ENCODE results near the gene DPP9. TPM values are rescaled to one million over a fixed set of nuclear protein-coding genes. Genes with fewer than 3 reads are reported as not detected.
"Not testable (repeated sequence)": the region's sequence is repeated elsewhere in the genome, so short reads cannot be mapped to it uniquely, and the experiment has no call there.

Gene DPP9
- total and polyA plus RNA-seq, 2 donors, result 13.6 to 37.3 TPM

DNA sequence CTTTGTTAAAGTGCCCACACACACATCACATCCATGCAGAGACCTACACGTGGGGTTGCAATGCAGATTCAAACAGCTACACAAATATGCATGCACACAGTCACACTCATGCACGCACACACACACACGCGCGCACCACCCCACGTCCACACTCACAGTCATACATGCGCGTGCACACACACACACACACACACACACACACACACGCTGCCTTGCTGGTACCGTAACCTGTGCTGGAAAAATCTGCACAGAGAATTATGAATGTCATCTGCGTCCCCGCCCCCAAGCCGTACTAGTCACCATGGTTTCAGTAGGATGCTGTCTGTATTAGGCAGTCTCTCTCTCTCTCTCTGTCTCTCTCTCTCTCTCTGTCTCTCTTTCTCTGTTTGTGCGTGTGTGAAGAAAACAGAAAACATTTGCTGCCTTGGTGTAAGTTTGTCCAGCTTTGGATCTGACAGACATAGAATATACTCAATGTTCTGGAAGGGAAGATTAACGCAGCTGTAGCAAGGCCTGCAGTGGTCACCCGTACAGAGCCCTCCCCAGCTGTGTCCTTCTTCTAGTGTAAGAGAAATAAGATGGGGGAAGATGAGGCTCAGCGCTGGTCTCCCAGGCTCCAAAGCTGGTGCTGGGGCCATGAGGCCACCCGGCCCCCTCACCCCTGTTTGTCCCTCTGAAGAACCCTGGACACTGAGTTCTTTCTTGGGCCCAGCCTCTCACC, 26.4 kb upstream of the DPP9 start:
- DNase-seq (ENCODE audit: extremely low spot score), result no peak
- Histone ChIP-seq H3K4me1 (ENCODE audit: insufficient read depth) (no peaks in the 10 kb centered on the region), H3K36me3 (ENCODE audit: insufficient read depth) (no peaks in the 10 kb centered on the region), H3K4me3 (ENCODE audit: low read depth, low read length) (no peak overlapping the region), H3K27ac (ENCODE audit: low read depth) (no peak overlapping the region)
- 73% methylated on average over 18 of the region's 18 CpGs for WGBS

GRCh38 chr19:4748589-4748988, 24.9 kb upstream of the DPP9 start:
- H3K4me3 ChIP-seq (ENCODE audit: low read depth, low read length), result no peak overlapping the region

DNA sequence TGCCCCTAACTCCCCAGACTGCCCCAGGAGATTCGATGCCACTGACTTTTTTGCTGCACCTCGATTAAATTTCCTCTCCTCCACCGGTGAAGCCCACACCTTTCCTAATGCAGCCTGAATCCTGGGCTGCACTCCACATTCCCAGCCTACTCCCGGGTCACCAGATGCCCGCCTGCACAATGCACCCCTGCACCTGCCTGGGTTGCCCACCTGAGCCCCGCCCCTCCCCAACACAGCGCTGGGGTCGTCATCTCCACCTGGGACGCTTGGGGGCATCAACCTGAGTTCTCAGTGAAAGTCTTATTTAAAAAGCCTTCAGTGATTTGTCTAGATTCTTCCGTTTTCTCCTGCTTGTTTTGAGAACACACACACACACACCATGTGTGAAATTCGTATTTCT, 24.5 kb upstream of the DPP9 start:
- no peak for DNase-seq (ENCODE audit: extremely low spot score)
- H3K27ac ChIP-seq (ENCODE audit: low read depth), result no peak overlapping the region
- H3K4me1 ChIP-seq (ENCODE audit: insufficient read depth), result no peaks in the 10 kb centered on the region
- 42% methylated on average over 11 of the region's 11 CpGs for WGBS
- no peak overlapping the region for H3K4me3 ChIP-seq (ENCODE audit: low read depth, low read length)
- H3K36me3 ChIP-seq (ENCODE audit: insufficient read depth), result no peaks in the 10 kb centered on the region

More at GRCh38 chr19:4748589-4748988, 24.9 kb upstream of the DPP9 start:
- DNase-seq (ENCODE audit: extremely low spot score), result no peak
- H3K4me1 ChIP-seq (ENCODE audit: insufficient read depth), result no peaks in the 10 kb centered on the region
- 59% methylated on average over 9 of the region's 9 CpGs for WGBS
- H3K27ac ChIP-seq (ENCODE audit: low read depth), result no peak overlapping the region
- H3K36me3 ChIP-seq (ENCODE audit: insufficient read depth), result no peaks in the 10 kb centered on the region

- 75% methylated on average over 8 of the region's 8 CpGs for WGBS
- Histone ChIP-seq H3K36me3 (ENCODE audit: insufficient read depth) (no peaks in the 10 kb centered on the region), H3K4me1 (ENCODE audit: insufficient read depth) (no peaks in the 10 kb centered on the region), H3K27ac (ENCODE audit: low read depth) (no peak overlapping the region), H3K4me3 (ENCODE audit: low read depth, low read length) (no peak overlapping the region)
- DNase-seq (ENCODE audit: extremely low spot score), result no peak
Measured at GRCh38 chr19:4745986-4746385, 22.3 kb upstream of the DPP9 start.

DNA sequence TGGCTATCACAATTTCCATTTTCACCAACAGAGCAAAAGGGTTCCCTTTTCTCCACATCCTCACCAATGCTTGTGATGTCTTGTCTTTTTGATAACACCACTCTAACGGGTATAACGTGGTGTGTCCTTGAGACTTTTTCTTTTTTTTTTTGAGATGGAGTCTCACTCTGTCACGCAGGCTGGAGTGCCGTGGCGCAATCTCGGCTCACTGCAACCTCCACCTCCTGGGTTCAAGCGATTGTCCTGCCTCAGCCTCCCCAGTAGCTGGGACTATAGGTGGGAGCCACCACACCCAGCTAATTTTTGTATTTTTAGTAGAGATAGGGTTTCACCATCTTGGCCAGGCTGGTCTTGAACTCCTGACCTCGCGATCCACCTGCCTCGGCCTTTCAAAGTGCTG, 21.5 kb upstream of the DPP9 start:
- DNase-seq (ENCODE audit: extremely low spot score); H3K36me3 ChIP-seq (ENCODE audit: insufficient read depth); H3K4me1 ChIP-seq (ENCODE audit: insufficient read depth); H3K4me3 ChIP-seq (ENCODE audit: low read depth, low read length); H3K27ac ChIP-seq (ENCODE audit: low read depth): not testable (repeated sequence)
- 75% methylated on average over 10 of the region's 10 CpGs for WGBS

DNA sequence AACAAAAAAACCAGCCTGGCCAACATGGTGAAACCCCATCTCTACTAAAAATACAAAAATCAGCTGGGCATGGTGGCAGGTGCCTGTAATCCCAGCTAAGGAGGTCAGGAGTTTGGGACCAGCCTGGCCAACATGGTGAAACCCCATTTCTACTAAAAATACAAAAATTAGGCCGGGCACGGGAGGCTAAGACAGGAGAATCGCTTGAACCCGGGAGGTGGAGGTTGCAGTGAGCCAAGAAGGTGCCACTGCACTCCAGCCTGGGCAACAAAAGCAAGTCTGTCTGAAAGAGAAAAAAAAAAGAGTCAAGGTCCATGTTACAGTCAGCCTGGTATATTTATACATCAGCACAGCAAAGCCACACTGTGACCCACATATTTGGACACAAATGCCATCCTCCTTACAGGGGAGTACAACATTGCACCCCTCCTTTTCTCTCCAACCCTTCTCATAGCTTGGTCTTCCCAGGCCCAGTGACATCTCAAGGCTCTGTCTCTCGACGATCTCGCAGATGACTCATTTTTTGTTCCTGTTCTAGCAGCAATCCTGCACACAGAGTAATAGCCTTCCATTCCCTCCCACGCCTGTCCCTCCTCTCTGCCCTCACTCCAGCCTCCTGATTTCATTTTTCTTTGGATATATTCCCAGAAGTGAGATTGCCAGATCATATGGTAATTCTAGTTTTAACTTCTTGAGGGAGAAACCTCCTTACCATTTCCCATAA, 21.0 kb upstream of the DPP9 start:
- DNase-seq (ENCODE audit: extremely low spot score), result no peak
- no peak overlapping the region for H3K4me3 ChIP-seq (ENCODE audit: low read depth, low read length)
- no peaks in the 10 kb centered on the region for H3K4me1 ChIP-seq (ENCODE audit: insufficient read depth)
- 44% methylated on average over 8 of the region's 8 CpGs for WGBS
- no peak overlapping the region for H3K27ac ChIP-seq (ENCODE audit: low read depth)
- no peaks in the 10 kb centered on the region for H3K36me3 ChIP-seq (ENCODE audit: insufficient read depth)

DNA sequence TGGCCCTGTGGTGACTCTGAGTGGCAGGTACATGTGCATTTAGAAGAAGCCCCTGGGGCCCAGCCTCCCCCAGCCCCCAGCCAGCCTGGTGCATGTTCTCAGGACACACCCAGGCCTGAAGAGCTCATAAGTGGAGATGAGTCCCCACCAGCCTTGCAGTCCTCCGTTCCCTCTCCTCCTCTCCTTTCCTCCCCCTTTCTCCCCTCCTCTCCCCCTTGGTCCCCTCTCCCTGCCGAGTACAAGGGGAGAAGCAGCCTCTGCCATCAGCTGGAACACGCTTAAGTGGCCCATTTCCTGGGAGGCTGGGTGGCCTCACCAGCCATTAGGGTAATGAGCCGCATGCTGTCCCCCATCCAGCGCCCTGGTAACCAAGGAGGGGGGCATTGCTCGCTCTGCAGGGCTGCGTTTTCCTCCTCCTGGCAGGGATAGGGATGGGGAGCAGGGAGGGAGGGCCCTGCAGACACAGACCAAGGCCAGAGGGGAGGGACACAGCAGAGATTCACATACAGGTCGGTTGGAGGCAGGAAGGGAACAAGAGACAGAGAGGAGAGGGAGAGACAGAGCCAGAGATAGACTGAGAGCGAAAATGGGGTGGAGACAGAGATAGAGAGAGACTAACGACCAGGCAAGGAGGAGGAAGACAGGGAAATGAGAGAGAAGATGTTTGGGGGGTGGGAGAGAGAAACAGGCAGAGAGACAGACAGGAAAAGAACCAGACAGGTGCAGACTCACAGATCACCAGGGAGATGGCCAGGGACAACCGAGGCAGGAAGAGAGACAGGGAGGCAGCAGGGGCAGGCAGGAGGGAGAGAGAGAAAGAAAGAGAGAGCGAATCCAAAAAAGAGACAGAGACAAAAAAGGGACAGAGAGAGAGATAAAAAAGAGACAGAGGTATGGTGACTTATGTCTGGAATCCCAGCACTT, 19.3 kb upstream of the DPP9 start:
- no peak for DNase-seq (ENCODE audit: extremely low spot score)
- no peaks in the 10 kb centered on the region for H3K36me3 ChIP-seq (ENCODE audit: insufficient read depth)
- no peak overlapping the region for H3K27ac ChIP-seq (ENCODE audit: low read depth)
- no peaks in the 10 kb centered on the region for H3K4me1 ChIP-seq (ENCODE audit: insufficient read depth)
- H3K4me3 ChIP-seq (ENCODE audit: low read depth, low read length), result no peak overlapping the region
- whole genome bisulfite sequencing, result 24% methylated on average over 12 of the region's 12 CpGs

DNA sequence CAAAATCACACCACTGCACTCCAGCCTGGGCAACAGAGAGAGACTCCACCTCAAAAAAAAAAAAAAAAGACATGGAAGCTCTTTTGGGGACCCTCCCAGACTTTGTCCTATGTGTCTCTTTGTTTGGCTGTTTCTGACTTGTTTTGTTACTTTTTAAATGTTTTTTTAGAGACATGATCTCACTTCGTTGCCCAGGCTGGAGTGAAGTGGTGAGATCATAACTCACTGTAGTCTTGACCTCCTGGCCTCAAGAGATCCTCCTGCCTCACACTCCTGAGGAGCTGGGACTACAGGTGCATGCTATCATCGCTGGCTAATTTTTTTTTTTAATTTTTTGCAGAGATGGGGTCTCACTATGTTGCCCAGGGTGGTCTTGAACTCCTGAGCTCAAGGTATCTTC, 16.4 kb upstream of the DPP9 start:
- no peak overlapping the region for H3K27ac ChIP-seq (ENCODE audit: low read depth)

GRCh38 chr19:4738734-4739133, 15.1 kb upstream of the DPP9 start:
- DNase-seq (ENCODE audit: extremely low spot score), result no peak
- no peak overlapping the region for H3K4me3 ChIP-seq (ENCODE audit: low read depth, low read length)
- no peaks in the 10 kb centered on the region for H3K4me1 ChIP-seq (ENCODE audit: insufficient read depth)
- no peak overlapping the region for H3K27ac ChIP-seq (ENCODE audit: low read depth)
- 34% methylated on average over 4 of the region's 4 CpGs for WGBS
- H3K36me3 ChIP-seq (ENCODE audit: insufficient read depth), result no peaks in the 10 kb centered on the region

More for the DNA sequence above, 16.4 kb upstream of the DPP9 start:
- no peaks in the 10 kb centered on the region for H3K4me1 ChIP-seq (ENCODE audit: insufficient read depth)
- no peaks in the 10 kb centered on the region for H3K36me3 ChIP-seq (ENCODE audit: insufficient read depth)
- WGBS, result 77% methylated on average over 2 of the region's 2 CpGs
- H3K4me3 ChIP-seq (ENCODE audit: low read depth, low read length), result no peak overlapping the region
- no peak for DNase-seq (ENCODE audit: extremely low spot score)

- no peak for DNase-seq (ENCODE audit: extremely low spot score)
- WGBS, result 3% methylated on average over 11 of the region's 11 CpGs
- Histone ChIP-seq H3K36me3 (ENCODE audit: insufficient read depth) (no peaks in the 10 kb centered on the region), H3K4me3 (ENCODE audit: low read depth, low read length) (no peak overlapping the region), H3K4me1 (ENCODE audit: insufficient read depth) (no peaks in the 10 kb centered on the region), H3K27ac (ENCODE audit: low read depth) (no peak overlapping the region)
Measured at GRCh38 chr19:4737955-4738600, 14.4 kb upstream of the DPP9 start.

- H3K4me3 ChIP-seq (ENCODE audit: low read depth, low read length), result no peak overlapping the region
- no peaks in the 10 kb centered on the region for H3K4me1 ChIP-seq (ENCODE audit: insufficient read depth)
- DNase-seq (ENCODE audit: extremely low spot score), result no peak
- no peaks in the 10 kb centered on the region for H3K36me3 ChIP-seq (ENCODE audit: insufficient read depth)
- H3K27ac ChIP-seq (ENCODE audit: low read depth), result no peak overlapping the region
- 45% methylated on average over 1 of the region's 1 CpG for WGBS
Measured at GRCh38 chr19:4733755-4734345, 10.2 kb upstream of the DPP9 start.

DNA sequence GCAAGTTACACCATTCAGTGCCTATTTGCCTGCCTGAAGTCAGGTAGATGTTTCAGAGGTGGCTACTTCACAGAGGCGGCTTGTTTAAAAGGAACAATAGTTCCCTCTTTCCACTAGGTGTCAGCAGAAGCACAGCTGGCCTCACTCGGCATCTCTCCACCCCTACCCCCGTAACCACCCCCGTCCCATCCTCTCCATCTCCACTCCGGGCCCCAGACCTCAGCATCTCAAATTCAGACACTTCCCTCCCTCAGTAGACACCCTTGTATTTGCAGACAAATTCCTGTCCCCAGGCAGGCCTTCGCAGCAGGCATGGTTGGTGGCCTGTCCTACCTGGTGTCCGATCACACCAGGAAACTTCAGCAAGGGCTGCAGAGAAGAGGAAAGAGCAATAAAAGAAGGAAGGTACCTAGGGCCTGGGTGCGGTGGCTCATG, 9.1 kb upstream of the DPP9 start:
- no peaks in the 10 kb centered on the region for H3K4me1 ChIP-seq (ENCODE audit: insufficient read depth)
- WGBS, result 11% methylated on average over 8 of the region's 8 CpGs
- H3K36me3 ChIP-seq (ENCODE audit: insufficient read depth), result no peaks in the 10 kb centered on the region
- no peak for DNase-seq (ENCODE audit: extremely low spot score)
- H3K4me3 ChIP-seq (ENCODE audit: low read depth, low read length), result no peak overlapping the region
- H3K27ac ChIP-seq (ENCODE audit: low read depth), result no peak overlapping the region

GRCh38 chr19:4730740-4731171, 7.1 kb upstream of the DPP9 start:
- Histone ChIP-seq H3K27ac (ENCODE audit: low read depth) (no peak overlapping the region), H3K36me3 (ENCODE audit: insufficient read depth) (no peaks in the 10 kb centered on the region), H3K4me3 (ENCODE audit: low read depth, low read length) (no peak overlapping the region), H3K4me1 (ENCODE audit: insufficient read depth) (no peaks in the 10 kb centered on the region)
- WGBS, result 98% methylated on average over 1 of the region's 1 CpG
- DNase-seq (ENCODE audit: extremely low spot score), result no peak
